Fibroblast of lung (primary cell): ENCODE data around the gene IL20.

ENCODE experiments used
- CTCF ChIP-seq, 2 donors: IDR thresholded peaks in 1 of 2; conservative IDR thresholded peaks in 1 of 2; 1 replicate in 1 of 2; 2 replicates in 1 of 2; pipeline ENCODE4 v1.5.1; 2011 to 2012; ENCODE audit warnings: low read length in 2 of 2, control low read depth in 1 of 2, inconsistent platforms in 1 of 2, low read depth in 1 of 2, mild to moderate bottlenecking in 1 of 2
- EZH2 ChIP-seq: IDR thresholded peaks from 2 replicates; pipeline ENCODE4 v1.5.1; 2012; ENCODE audit warnings: low read length, control low read depth, mild to moderate bottlenecking; ENCODE audit errors: missing control alignments

- TF ChIP-seq EZH2, result no peak
- TF ChIP-seq CTCF (conservative IDR thresholded peaks at IDR 0.05 in 1 of 2, IDR thresholded peaks at IDR 0.05 in 1 of 2; ENCODE audit: low read depth in 1 of 2, low read length in 2 of 2), result no peak
Measured at GRCh38 chr1:206902702-206903101, 37.3 kb downstream of the IL20 start.
